ENCODE data around the gene CAPRIN2.

DNA sequence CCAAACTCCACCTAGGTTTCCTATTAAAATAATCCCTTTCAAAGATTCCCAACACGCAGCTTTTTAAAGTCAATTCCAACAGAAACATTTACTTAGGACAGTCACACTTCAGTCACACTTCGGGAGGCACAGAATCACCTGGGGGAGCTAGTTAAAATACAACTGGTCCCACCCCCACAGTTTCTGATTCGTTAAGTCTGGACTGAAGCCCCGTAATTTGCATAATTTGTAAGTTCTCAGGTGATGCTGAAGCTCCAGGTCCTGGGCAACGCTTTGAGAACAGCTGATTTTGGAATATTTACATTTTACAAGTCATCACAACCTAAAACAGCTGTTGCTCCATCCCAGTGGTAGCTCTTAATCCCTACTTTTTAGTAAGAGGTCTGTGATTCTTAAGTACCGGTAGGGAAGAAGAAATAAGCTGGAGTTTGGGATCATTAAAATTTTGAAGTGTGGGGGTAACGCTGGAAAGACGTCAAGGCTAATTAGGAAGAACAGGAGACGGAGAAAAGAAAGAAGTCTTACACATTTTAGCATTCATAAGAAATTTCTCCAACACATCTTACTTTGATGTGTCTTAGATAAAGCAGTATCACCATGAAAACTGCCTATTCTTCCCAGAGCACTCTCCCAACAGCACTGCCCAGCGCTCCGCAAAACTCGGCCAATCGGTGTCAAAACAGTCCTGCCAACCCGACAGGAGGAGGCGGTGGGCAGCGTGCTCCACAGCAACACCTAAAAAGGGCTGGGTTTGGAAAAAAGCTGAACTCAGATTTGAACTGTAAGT is 60.1 kb downstream of the CAPRIN2 start:
- TF ChIP-seq, protein P1, sequence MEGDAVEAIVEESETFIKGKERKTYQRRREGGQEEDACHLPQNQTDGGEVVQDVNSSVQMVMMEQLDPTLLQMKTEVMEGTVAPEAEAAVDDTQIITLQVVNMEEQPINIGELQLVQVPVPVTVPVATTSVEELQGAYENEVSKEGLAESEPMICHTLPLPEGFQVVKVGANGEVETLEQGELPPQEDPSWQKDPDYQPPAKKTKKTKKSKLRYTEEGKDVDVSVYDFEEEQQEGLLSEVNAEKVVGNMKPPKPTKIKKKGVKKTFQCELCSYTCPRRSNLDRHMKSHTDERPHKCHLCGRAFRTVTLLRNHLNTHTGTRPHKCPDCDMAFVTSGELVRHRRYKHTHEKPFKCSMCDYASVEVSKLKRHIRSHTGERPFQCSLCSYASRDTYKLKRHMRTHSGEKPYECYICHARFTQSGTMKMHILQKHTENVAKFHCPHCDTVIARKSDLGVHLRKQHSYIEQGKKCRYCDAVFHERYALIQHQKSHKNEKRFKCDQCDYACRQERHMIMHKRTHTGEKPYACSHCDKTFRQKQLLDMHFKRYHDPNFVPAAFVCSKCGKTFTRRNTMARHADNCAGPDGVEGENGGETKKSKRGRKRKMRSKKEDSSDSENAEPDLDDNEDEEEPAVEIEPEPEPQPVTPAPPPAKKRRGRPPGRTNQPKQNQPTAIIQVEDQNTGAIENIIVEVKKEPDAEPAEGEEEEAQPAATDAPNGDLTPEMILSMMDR (IDR thresholded peaks at IDR 0.05), result no peak
- TF ChIP-seq POLR2A (IDR thresholded peaks at IDR 0.05), result no peak

All from testis (tissue), 2 donors.